Activated T-helper 17 cell treated with anti-CD3 and anti-CD28 coated beads, Interleukin-2, amount 50 U/mL, for 72 hours (primary cell): ENCODE measurements around the gene MIXL1. TPM values are rescaled to one million over a fixed set of nuclear protein-coding genes. Genes with fewer than 3 reads are reported as not detected.
"Not testable (repeated sequence)": the region's sequence is repeated elsewhere in the genome, so short reads cannot be mapped to it uniquely, and the experiment has no call there.

ENCODE experiments used
- ATAC-seq: fragments of 150-1000 bp; cut with Tn5 transposase; replicated peaks from 2 replicates; pipeline ENCODE4 v1.10.0; 2021; ENCODE audit warnings: mild to moderate bottlenecking, moderate library complexity
- H3K27ac Mint-ChIP-seq: one replicate; pipeline ENCODE4 v1.8.0; 2022; ENCODE audit warnings: mixed read lengths
- H3K27me3 Mint-ChIP-seq: one replicate; pipeline ENCODE4 v1.8.0; 2022; ENCODE audit warnings: mixed read lengths
- H3K36me3 Mint-ChIP-seq: one replicate; pipeline ENCODE4 v1.8.0; 2022; ENCODE audit warnings: low read depth, mild to moderate bottlenecking, mixed read lengths
- H3K4me1 Mint-ChIP-seq: one replicate; pipeline ENCODE4 v1.8.0; 2022; ENCODE audit warnings: mixed read lengths
- H3K4me3 Mint-ChIP-seq: one replicate; pipeline ENCODE4 v1.8.0; 2022; ENCODE audit warnings: mild to moderate bottlenecking, mixed read lengths
- H3K9me3 Mint-ChIP-seq: one replicate; pipeline ENCODE4 v1.8.0; 2022; ENCODE audit warnings: mixed read lengths
- total RNA-seq, 2 donors: library from RNA; stranded (reverse); gene quantifications; one replicate each; pipeline ENCODE4 v1.2.3, GENCODE V29; 2022

The MIXL1 gene
- total RNA-seq, 2 donors from 2014 or later: 0.15 TPM; not detected in 1

- Mint-ChIP-seq H3K27ac (no peak overlapping the region), H3K4me1 (no peaks in the 10 kb centered on the region), H3K9me3 (no peaks in the 10 kb centered on the region), H3K27me3 (no peaks in the 10 kb centered on the region), H3K4me3 (no peak overlapping the region), H3K36me3 (peaks cover 44% of the 10 kb centered on the region)
- ATAC-seq: no peak
Observed at GRCh38 chr1:226233293-226233692, 9.8 kb downstream of the MIXL1 start.

GRCh38 chr1:226233806-226234205, 10.3 kb downstream of the MIXL1 start:
- no peak for ATAC-seq
- no peaks in the 10 kb centered on the region for H3K27me3 Mint-ChIP-seq
- peaks cover 50% of the 10 kb centered on the region for H3K36me3 Mint-ChIP-seq
- no peaks in the 10 kb centered on the region for H3K9me3 Mint-ChIP-seq
- no peak overlapping the region for H3K4me3 Mint-ChIP-seq
- H3K4me1 Mint-ChIP-seq: no peaks in the 10 kb centered on the region
- no peak overlapping the region for H3K27ac Mint-ChIP-seq

- Mint-ChIP-seq H3K4me1 (no peaks in the 10 kb centered on the region), H3K27ac (no peak overlapping the region), H3K9me3 (no peaks in the 10 kb centered on the region), H3K36me3 (peaks cover 50% of the 10 kb centered on the region), H3K27me3 (no peaks in the 10 kb centered on the region), H3K4me3 (no peak overlapping the region)
- no peak for ATAC-seq
Observed at GRCh38 chr1:226236826-226237225, 13.4 kb downstream of the MIXL1 start.

GRCh38 chr1:226239421-226239820, 16.0 kb downstream of the MIXL1 start:
- no peak for ATAC-seq
- Mint-ChIP-seq H3K27ac (no peak overlapping the region), H3K4me1 (no peaks in the 10 kb centered on the region), H3K4me3 (no peak overlapping the region), H3K9me3 (no peaks in the 10 kb centered on the region), H3K27me3 (no peaks in the 10 kb centered on the region), H3K36me3 (peaks cover 41% of the 10 kb centered on the region)

GRCh38 chr1:226248091-226248490, 24.6 kb downstream of the MIXL1 start:
- Mint-ChIP-seq H3K9me3 (no peaks in the 10 kb centered on the region), H3K27me3 (no peaks in the 10 kb centered on the region), H3K36me3 (peaks cover 26% of the 10 kb centered on the region), H3K4me3 (no peak overlapping the region), H3K4me1 (peaks cover 4% of the 10 kb centered on the region), H3K27ac (no peak overlapping the region)
- ATAC-seq: no peak

GRCh38 chr1:226248796-226249195, 25.3 kb downstream of the MIXL1 start:
- Mint-ChIP-seq H3K36me3 (peaks cover 26% of the 10 kb centered on the region), H3K4me1 (peaks cover 4% of the 10 kb centered on the region), H3K4me3 (no peak overlapping the region), H3K9me3 (no peaks in the 10 kb centered on the region), H3K27me3 (no peaks in the 10 kb centered on the region), H3K27ac (no peak overlapping the region)
- ATAC-seq: no peak

GRCh38 chr1:226250511-226250910, 27.0 kb downstream of the MIXL1 start:
- H3K27ac Mint-ChIP-seq: no peak overlapping the region
- H3K4me3 Mint-ChIP-seq: no peak overlapping the region
- no peaks in the 10 kb centered on the region for H3K27me3 Mint-ChIP-seq
- peaks cover 4% of the 10 kb centered on the region for H3K4me1 Mint-ChIP-seq
- H3K9me3 Mint-ChIP-seq: no peaks in the 10 kb centered on the region
- ATAC-seq: no peak
- H3K36me3 Mint-ChIP-seq: peaks cover 31% of the 10 kb centered on the region

- not testable (repeated sequence) for H3K9me3 Mint-ChIP-seq, H3K4me3 Mint-ChIP-seq, ATAC-seq, H3K4me1 Mint-ChIP-seq, H3K27me3 Mint-ChIP-seq, H3K27ac Mint-ChIP-seq
- H3K36me3 Mint-ChIP-seq: peaks cover 26% of the 10 kb centered on the region
Observed at GRCh38 chr1:226252841-226253240, 29.4 kb downstream of the MIXL1 start.

GRCh38 chr1:226253933-226254332, 30.5 kb downstream of the MIXL1 start:
- no peak for ATAC-seq
- Mint-ChIP-seq H3K27ac (no peak overlapping the region), H3K36me3 (peaks cover 26% of the 10 kb centered on the region), H3K4me1 (no peaks in the 10 kb centered on the region), H3K4me3 (no peak overlapping the region), H3K27me3 (no peaks in the 10 kb centered on the region), H3K9me3 (no peaks in the 10 kb centered on the region)

- H3K4me3 Mint-ChIP-seq: no peak overlapping the region
- H3K9me3 Mint-ChIP-seq: no peaks in the 10 kb centered on the region
- no peaks in the 10 kb centered on the region for H3K27me3 Mint-ChIP-seq
- no peak for ATAC-seq
- no peaks in the 10 kb centered on the region for H3K4me1 Mint-ChIP-seq
- H3K27ac Mint-ChIP-seq: no peak overlapping the region
- peaks cover 29% of the 10 kb centered on the region for H3K36me3 Mint-ChIP-seq
Observed at GRCh38 chr1:226255380-226255779, 31.9 kb downstream of the MIXL1 start.

GRCh38 chr1:226261818-226262217, 38.4 kb downstream of the MIXL1 start:
- Mint-ChIP-seq H3K4me1 (no peaks in the 10 kb centered on the region), H3K27me3 (no peaks in the 10 kb centered on the region), H3K4me3 (no peak overlapping the region), H3K27ac (no peak overlapping the region), H3K9me3 (peaks cover 4% of the 10 kb centered on the region), H3K36me3 (peaks cover 37% of the 10 kb centered on the region)
- ATAC-seq: no peak

GRCh38 chr1:226268421-226269124, 45.1 kb downstream of the MIXL1 start:
- ATAC-seq: no peak
- no peak overlapping the region for H3K4me3 Mint-ChIP-seq

GRCh38 chr1:226272233-226272902, 48.9 kb downstream of the MIXL1 start:
- not testable (repeated sequence) for H3K4me3 Mint-ChIP-seq, H3K9me3 Mint-ChIP-seq, H3K27ac Mint-ChIP-seq, ATAC-seq, H3K27me3 Mint-ChIP-seq, H3K4me1 Mint-ChIP-seq
- H3K36me3 Mint-ChIP-seq: peaks cover 17% of the 10 kb centered on the region

More at GRCh38 chr1:226268421-226269124, 45.1 kb downstream of the MIXL1 start:
- Mint-ChIP-seq H3K27me3 (no peaks in the 10 kb centered on the region), H3K27ac (no peak overlapping the region), H3K36me3 (peaks cover 16% of the 10 kb centered on the region), H3K4me1 (no peaks in the 10 kb centered on the region), H3K9me3 (no peaks in the 10 kb centered on the region)

- Mint-ChIP-seq H3K27me3 (no peaks in the 10 kb centered on the region), H3K36me3 (peaks cover 11% of the 10 kb centered on the region), H3K27ac (no peak overlapping the region), H3K4me1 (no peaks in the 10 kb centered on the region), H3K9me3 (no peaks in the 10 kb centered on the region), H3K4me3 (no peak overlapping the region)
- ATAC-seq: no peak
Observed at GRCh38 chr1:226274138-226274537, 50.7 kb downstream of the MIXL1 start.

- Mint-ChIP-seq H3K9me3 (no peaks in the 10 kb centered on the region), H3K27ac (no peak overlapping the region)
- no peak for ATAC-seq
Observed at GRCh38 chr1:226276077-226276682, 52.7 kb downstream of the MIXL1 start.

More at GRCh38 chr1:226276077-226276682, 52.7 kb downstream of the MIXL1 start:
- H3K4me3 Mint-ChIP-seq: no peak overlapping the region
- H3K36me3 Mint-ChIP-seq: peaks cover 11% of the 10 kb centered on the region
- no peaks in the 10 kb centered on the region for H3K27me3 Mint-ChIP-seq
- no peaks in the 10 kb centered on the region for H3K4me1 Mint-ChIP-seq
